IMR-90 (cell line): ENCODE measurements around the gene DHRS7. TPM values are rescaled to one million over a fixed set of nuclear protein-coding genes. Genes with fewer than 3 reads are reported as not detected.

Source experiments
- ATAC-seq: fragments of 200-7000 bp; cut with Tn5 transposase; 2 replicates; pipeline ENCODE4 v1.9.1; 2020; ENCODE audit warnings: low read depth, mild to moderate bottlenecking, moderate library complexity
- BruUV-seq: library from RNA; stranded (reverse); fragments of 400-500 nt; replicated peaks from 2 replicates; lab custom pipeline; 2021; lab: Mats Ljungman, UMichigan
- CTCF ChIA-PET: fragments of 300-600 bp; formaldehyde crosslinking; extraction: SDS; loops from one replicate; lab custom pipeline; 2021; ENCODE audit warnings: antibody characterized with exemption; lab: Yijun Ruan, JAX
- POLR2A ChIA-PET: fragments of 300-600 bp; sonication (Branson Sonifier 250); formaldehyde crosslinking; loops from one replicate; lab custom pipeline; 2022; ENCODE audit warnings: antibody characterized with exemption; ENCODE audit not compliant: unreplicated experiment; lab: Charles Lee
- DNase-seq: peaks from one replicate; pipeline ENCODE4 v3.0.0; 2013
- H2AFZ ChIP-seq: replicated peaks from 2 replicates; pipeline ENCODE3; 2013; ENCODE audit warnings: low read length, mild to moderate bottlenecking; ENCODE audit not compliant: poor library complexity
- H2AK5ac ChIP-seq: 2 replicates; pipeline ENCODE4 v1.6.1; 2013; ENCODE audit warnings: low read depth, low read length, inconsistent platforms
- H2AK9ac ChIP-seq: replicated peaks from 2 replicates; pipeline ENCODE3; 2013; ENCODE audit warnings: mild to moderate bottlenecking, low read depth, low read length, moderate library complexity; ENCODE audit not compliant: poor library complexity
- H2BK120ac ChIP-seq: 2 replicates; pipeline ENCODE4 v1.6.1; 2013; ENCODE audit warnings: low read depth, low read length, inconsistent platforms
- H2BK15ac ChIP-seq: 3 replicates; pipeline ENCODE4 v1.6.1; 2013; ENCODE audit warnings: low read depth, low read length, inconsistent platforms
- H2BK20ac ChIP-seq: 2 replicates; pipeline ENCODE4 v1.6.1; 2013; ENCODE audit warnings: low read depth, mild to moderate bottlenecking, inconsistent platforms, low read length, moderate library complexity
- H2BK5ac ChIP-seq: 2 replicates; pipeline ENCODE4 v1.6.1; 2013; ENCODE audit warnings: mild to moderate bottlenecking, low read depth, low read length, inconsistent platforms; ENCODE audit not compliant: poor library complexity, severe bottlenecking
- H3K14ac ChIP-seq: replicated peaks from 2 replicates; pipeline ENCODE4 v1.6.1; 2013; ENCODE audit warnings: low read depth, low read length, inconsistent platforms
- H3K18ac ChIP-seq: 2 replicates; pipeline ENCODE4 v1.6.1; 2013; ENCODE audit warnings: low read depth, low read length, control low read depth
- H3K23ac ChIP-seq: 2 replicates; pipeline ENCODE4 v1.6.1; 2013; ENCODE audit warnings: low read depth, low read length, inconsistent platforms
- H3K27ac ChIP-seq: 2 replicates; pipeline ENCODE4 v1.5.1; 2013; ENCODE audit warnings: mild to moderate bottlenecking, control low read depth, low read length; ENCODE audit not compliant: insufficient read depth
- H3K27me3 ChIP-seq: 2 replicates; pipeline ENCODE4 v1.6.1; 2013; ENCODE audit warnings: low read length; ENCODE audit not compliant: control insufficient read depth, insufficient read depth
- H3K36me3 ChIP-seq: 2 replicates; pipeline ENCODE4 v1.6.1; 2013; ENCODE audit warnings: low read length, mixed read lengths; ENCODE audit not compliant: control insufficient read depth, insufficient read depth
- H3K4ac ChIP-seq: 2 replicates; pipeline ENCODE4 v1.6.1; 2013; ENCODE audit warnings: low read depth, low read length, inconsistent platforms
- H3K4me1 ChIP-seq: 2 replicates; pipeline ENCODE4 v1.6.1; 2013; ENCODE audit warnings: low read length, mixed read lengths; ENCODE audit not compliant: control insufficient read depth, insufficient read depth
- H3K4me2 ChIP-seq: 2 replicates; pipeline ENCODE4 v1.6.1; 2013; ENCODE audit warnings: low read depth, mild to moderate bottlenecking, control low read depth, low read length, moderate library complexity
- H3K4me3 ChIP-seq: 2 replicates; pipeline ENCODE4 v1.5.1; 2013; ENCODE audit warnings: low read depth, mild to moderate bottlenecking, control low read depth, low read length, moderate library complexity; ENCODE audit not compliant: insufficient read depth
- H3K56ac ChIP-seq: 2 replicates; pipeline ENCODE4 v1.6.1; 2013; ENCODE audit warnings: low read length, inconsistent platforms; ENCODE audit not compliant: insufficient read depth; ENCODE audit errors: extremely low read depth
- H3K79me1 ChIP-seq, 2 experiments: 2 replicates each; pipeline ENCODE4 v1.6.1; 2013; ENCODE audit warnings: low read length in 2 of 2, inconsistent platforms in 1 of 2, low read depth in 1 of 2
- H3K9ac ChIP-seq: 2 replicates; pipeline ENCODE4 v1.6.1; 2013; ENCODE audit warnings: low read depth, low read length, control low read depth
- H3K9me1 ChIP-seq: 2 replicates; pipeline ENCODE4 v1.6.1; 2013; ENCODE audit warnings: low read length, inconsistent platforms; ENCODE audit not compliant: insufficient read depth
- H3K9me3 ChIP-seq: 2 replicates; pipeline ENCODE4 v1.6.1; 2013; ENCODE audit warnings: low read length; ENCODE audit not compliant: control insufficient read depth, insufficient read depth
- H4K20me1 ChIP-seq: 2 replicates; pipeline ENCODE4 v1.6.1; 2013; ENCODE audit warnings: low read length, inconsistent platforms; ENCODE audit not compliant: insufficient read depth
- H4K5ac ChIP-seq: 2 replicates; pipeline ENCODE4 v1.6.1; 2013; ENCODE audit warnings: mild to moderate bottlenecking, low read depth, low read length, control low read depth
- H4K8ac ChIP-seq, 2 experiments: 2 replicates each; pipeline ENCODE4 v1.6.1; 2013; ENCODE audit warnings: low read depth in 2 of 2, low read length in 2 of 2, control low read depth in 1 of 2, inconsistent platforms in 1 of 2
- H4K91ac ChIP-seq: 2 replicates; pipeline ENCODE4 v1.6.1; 2013; ENCODE audit warnings: low read depth, low read length, inconsistent platforms; ENCODE audit not compliant: insufficient read depth
- BHLHE40 ChIP-seq: fragments of 150-350 bp; IDR thresholded peaks from 2 replicates; pipeline ENCODE4 v1.6.1; 2016; ENCODE audit warnings: mild to moderate bottlenecking, low read depth, low read length
- CEBPB ChIP-seq: IDR thresholded peaks from 2 replicates; pipeline ENCODE4 v1.6.1; 2012; ENCODE audit warnings: low read depth, low read length, improper control_type of control experiment
- CHD1 ChIP-seq: IDR thresholded peaks from 2 replicates; pipeline ENCODE4 v1.6.1; 2012; ENCODE audit warnings: low read depth, low read length, improper control_type of control experiment
- FOS ChIP-seq: fragments of 150-350 bp; IDR thresholded peaks from 2 replicates; pipeline ENCODE4 v1.6.1; 2016; ENCODE audit warnings: low read depth, low read length
- MAFK ChIP-seq: IDR thresholded peaks from 2 replicates; pipeline ENCODE4 v1.6.1; 2012; ENCODE audit warnings: low read depth, low read length, improper control_type of control experiment
- MAZ ChIP-seq: IDR thresholded peaks from 2 replicates; pipeline ENCODE4 v1.6.1; 2012; ENCODE audit warnings: low read depth, mild to moderate bottlenecking, low read length, improper control_type of control experiment, moderate library complexity, borderline replicate concordance
- MXI1 ChIP-seq: IDR thresholded peaks from 2 replicates; pipeline ENCODE4 v1.6.1; 2012; ENCODE audit warnings: low read depth, mild to moderate bottlenecking, low read length, moderate library complexity, borderline replicate concordance
- NFE2L2 ChIP-seq: fragments of 150-350 bp; IDR thresholded peaks from 2 replicates; pipeline ENCODE4 v1.6.1; 2016; ENCODE audit warnings: low read depth, mild to moderate bottlenecking, low read length
- POLR2A ChIP-seq: IDR thresholded peaks from 2 replicates; pipeline ENCODE4 v1.6.1; 2012; ENCODE audit warnings: mild to moderate bottlenecking, low read depth, low read length
- RAD21 ChIP-seq: IDR thresholded peaks from 2 replicates; pipeline ENCODE4 v1.6.1; 2012; ENCODE audit warnings: low read length, improper control_type of control experiment
- RCOR1 ChIP-seq: IDR thresholded peaks from 2 replicates; pipeline ENCODE4 v1.6.1; 2012; ENCODE audit warnings: mild to moderate bottlenecking, low read length, improper control_type of control experiment; ENCODE audit not compliant: insufficient replicate concordance
- RFX5 ChIP-seq: IDR thresholded peaks from 2 replicates; pipeline ENCODE4 v1.8.0; 2012; ENCODE audit warnings: low read depth, mild to moderate bottlenecking, low read length, moderate library complexity
- SMC3 ChIP-seq: fragments of 150-350 bp; IDR thresholded peaks from 2 replicates; pipeline ENCODE4 v1.6.1; 2016; ENCODE audit warnings: low read depth, mild to moderate bottlenecking, antibody characterized with exemption, low read length, moderate library complexity
- WGBS, 2 experiments: methylation state at CpG; one replicate each; pipeline versions ENCODE4 v1.1.5 to v1.1.7; 2013; ENCODE audit warnings: missing lambda C conversion rate in 2 of 2; ENCODE audit not compliant: insufficient read length in 1 of 2; ENCODE audit errors: extremely low coverage in 2 of 2; 5-methylcytosine and 5-hydroxymethylcytosine counted together
- dilution Hi-C: fragments of 300-500 bp; cut with HindIII; formaldehyde crosslinking; loops from one replicate; pipeline ENCODE4 v1.14.3; 2018; ENCODE audit warnings: low sequenced_read_pairs; ENCODE audit not compliant: unreplicated experiment
- in situ Hi-C: fragments of 300-500 bp; cut with MboI; formaldehyde crosslinking; loops from 3 replicates; pipeline ENCODE4 v1.14.3; 2019; ENCODE audit warnings: low sequenced_read_pairs, inconsistent platforms, mixed read lengths
- intact Hi-C: fragments of 100-400 bp; cut with micrococcal nuclease; formaldehyde crosslinking; loops from 2 replicates; pipeline ENCODE4 v1.10.0; 2022
- polyA plus RNA-seq, 3 experiments: library from polyadenylated mRNA; depleted of rRNA; stranded (reverse); fragments of >200 nt; gene quantifications; 2 replicates each; pipeline ENCODE4 v1.2.3, GENCODE V29; 2012; ENCODE audit warnings: low replicate concordance in 1 of 3
- total RNA-seq: library from RNA; depleted of rRNA; stranded (reverse); fragments of >200 nt; gene quantifications from 2 replicates; pipeline ENCODE4 v1.2.3, GENCODE V29; 2012
- TF ChIP-seq, protein P1 (sequence below): fragments of 150-350 bp; IDR thresholded peaks from 2 replicates; pipeline ENCODE4 v1.6.1; 2017; ENCODE audit warnings: mild to moderate bottlenecking, antibody characterized with exemption, low read length, low read depth
- TF ChIP-seq, protein P2 (sequence below): conservative IDR thresholded peaks from 2 replicates; pipeline ENCODE4 v1.5.1; 2012; ENCODE audit warnings: mild to moderate bottlenecking, low read depth, low read length, improper control_type of control experiment
- TF ChIP-seq, protein P3 (sequence below): fragments of 150-350 bp; IDR thresholded peaks from 2 replicates; pipeline ENCODE4 v1.6.1; 2016; ENCODE audit warnings: low read depth, mild to moderate bottlenecking, low read length, moderate library complexity, borderline replicate concordance

The DHRS7 gene
- total and polyA plus RNA-seq, 2 of the 4 experiments (the other 2 are of a cell fraction), result 30.3 to 50.2 TPM

DNA sequence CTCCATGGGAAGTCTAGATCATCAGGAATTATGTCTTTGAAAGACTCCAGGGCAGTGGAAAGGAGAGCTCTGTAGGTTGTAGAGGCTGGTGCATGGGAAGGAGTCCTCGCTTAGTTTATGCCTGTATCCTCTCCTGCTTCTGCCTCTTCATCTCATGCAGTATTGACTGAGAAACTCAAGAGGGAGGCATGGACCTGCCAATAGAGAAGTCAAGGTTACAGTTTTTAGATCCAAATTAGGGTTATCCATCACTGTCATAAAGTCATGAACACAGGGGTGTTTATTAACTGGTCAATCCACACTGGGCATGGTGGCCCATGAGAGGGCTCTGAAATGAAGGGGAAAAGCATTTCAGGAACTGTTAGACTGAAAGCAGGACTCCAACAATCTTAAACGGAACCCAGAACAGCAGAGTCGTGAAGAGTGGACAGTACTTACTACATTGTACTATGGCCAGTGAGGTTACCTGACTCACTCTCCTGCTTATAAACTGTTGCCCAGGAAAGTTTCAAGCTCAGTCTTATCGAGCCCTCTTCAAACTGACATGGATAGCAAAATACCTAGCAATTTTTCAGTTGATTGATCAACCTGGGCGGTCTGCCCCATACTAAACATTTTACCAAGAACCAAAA, 30.1 kb upstream of the DHRS7 start:
- Histone ChIP-seq H2BK5ac (no peak overlapping the region), H3K4me2 (no peak overlapping the region), H3K4ac (no peak overlapping the region), H3K56ac (no peak overlapping the region), H2AK5ac (no peak overlapping the region), H3K27me3 (peaks cover 5% of the 10 kb centered on the region), H4K5ac (no peak overlapping the region), H2AK9ac (no peak overlapping the region), H4K8ac (no peak overlapping the region), H3K18ac (no peak overlapping the region), H3K14ac (no peak overlapping the region), H4K20me1 (no peaks in the 10 kb centered on the region), H3K23ac (no peak overlapping the region), H3K4me1 (no peaks in the 10 kb centered on the region), H3K36me3 (no peaks in the 10 kb centered on the region), H2BK15ac (no peak overlapping the region), H2BK20ac (no peak overlapping the region), H2AFZ (no peak overlapping the region), H3K79me1 (no peaks in the 10 kb centered on the region), H2BK120ac (no peak overlapping the region), H3K9ac (no peak overlapping the region), H3K4me3 (no peak overlapping the region), H3K9me3 (no peaks in the 10 kb centered on the region), H3K27ac (no peak overlapping the region), H4K91ac (no peak overlapping the region), H3K9me1 (no peaks in the 10 kb centered on the region)
- dilution Hi-C loops (no loop called here), intact Hi-C loops (no loop called here), in situ Hi-C loops (no loop called here)
- POLR2A ChIA-PET, result no interaction called here
- ATAC-seq (no peak), DNase-seq (no peak)
- WGBS, 2 experiments, result no CpG with 5 or more reads among the region's 5 CpGs
- TF ChIP-seq MAFK, result no peak
- TF ChIP-seq CHD1, result no peak
- no peak for TF ChIP-seq BHLHE40
- TF ChIP-seq POLR2A, result no peak
- TF ChIP-seq NFE2L2, result no peak
- no peak for TF ChIP-seq MXI1
- TF ChIP-seq MAZ, result no peak
- TF ChIP-seq SMC3, result no peak
- TF ChIP-seq, protein P1, sequence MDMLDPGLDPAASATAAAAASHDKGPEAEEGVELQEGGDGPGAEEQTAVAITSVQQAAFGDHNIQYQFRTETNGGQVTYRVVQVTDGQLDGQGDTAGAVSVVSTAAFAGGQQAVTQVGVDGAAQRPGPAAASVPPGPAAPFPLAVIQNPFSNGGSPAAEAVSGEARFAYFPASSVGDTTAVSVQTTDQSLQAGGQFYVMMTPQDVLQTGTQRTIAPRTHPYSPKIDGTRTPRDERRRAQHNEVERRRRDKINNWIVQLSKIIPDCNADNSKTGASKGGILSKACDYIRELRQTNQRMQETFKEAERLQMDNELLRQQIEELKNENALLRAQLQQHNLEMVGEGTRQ, result no peak
- TF ChIP-seq, protein P2, sequence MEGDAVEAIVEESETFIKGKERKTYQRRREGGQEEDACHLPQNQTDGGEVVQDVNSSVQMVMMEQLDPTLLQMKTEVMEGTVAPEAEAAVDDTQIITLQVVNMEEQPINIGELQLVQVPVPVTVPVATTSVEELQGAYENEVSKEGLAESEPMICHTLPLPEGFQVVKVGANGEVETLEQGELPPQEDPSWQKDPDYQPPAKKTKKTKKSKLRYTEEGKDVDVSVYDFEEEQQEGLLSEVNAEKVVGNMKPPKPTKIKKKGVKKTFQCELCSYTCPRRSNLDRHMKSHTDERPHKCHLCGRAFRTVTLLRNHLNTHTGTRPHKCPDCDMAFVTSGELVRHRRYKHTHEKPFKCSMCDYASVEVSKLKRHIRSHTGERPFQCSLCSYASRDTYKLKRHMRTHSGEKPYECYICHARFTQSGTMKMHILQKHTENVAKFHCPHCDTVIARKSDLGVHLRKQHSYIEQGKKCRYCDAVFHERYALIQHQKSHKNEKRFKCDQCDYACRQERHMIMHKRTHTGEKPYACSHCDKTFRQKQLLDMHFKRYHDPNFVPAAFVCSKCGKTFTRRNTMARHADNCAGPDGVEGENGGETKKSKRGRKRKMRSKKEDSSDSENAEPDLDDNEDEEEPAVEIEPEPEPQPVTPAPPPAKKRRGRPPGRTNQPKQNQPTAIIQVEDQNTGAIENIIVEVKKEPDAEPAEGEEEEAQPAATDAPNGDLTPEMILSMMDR, result no peak
- TF ChIP-seq CEBPB, result no peak
- no peak for TF ChIP-seq RFX5
- TF ChIP-seq FOS, result no peak
- TF ChIP-seq RAD21, result no peak
- TF ChIP-seq RCOR1, result no peak
- TF ChIP-seq, protein P3, sequence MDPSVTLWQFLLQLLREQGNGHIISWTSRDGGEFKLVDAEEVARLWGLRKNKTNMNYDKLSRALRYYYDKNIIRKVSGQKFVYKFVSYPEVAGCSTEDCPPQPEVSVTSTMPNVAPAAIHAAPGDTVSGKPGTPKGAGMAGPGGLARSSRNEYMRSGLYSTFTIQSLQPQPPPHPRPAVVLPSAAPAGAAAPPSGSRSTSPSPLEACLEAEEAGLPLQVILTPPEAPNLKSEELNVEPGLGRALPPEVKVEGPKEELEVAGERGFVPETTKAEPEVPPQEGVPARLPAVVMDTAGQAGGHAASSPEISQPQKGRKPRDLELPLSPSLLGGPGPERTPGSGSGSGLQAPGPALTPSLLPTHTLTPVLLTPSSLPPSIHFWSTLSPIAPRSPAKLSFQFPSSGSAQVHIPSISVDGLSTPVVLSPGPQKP, result no peak
- CTCF ChIA-PET, result no interaction called here
- no TSS peak for BruUV-seq
